ENCODE measurements around the gene THADA. TPM values are rescaled to one million over a fixed set of nuclear protein-coding genes. Genes with fewer than 3 reads are reported as not detected.

The THADA gene
- total RNA-seq, 2 experiments from 2014 or later, result 31.2 to 32.3 TPM

DNA sequence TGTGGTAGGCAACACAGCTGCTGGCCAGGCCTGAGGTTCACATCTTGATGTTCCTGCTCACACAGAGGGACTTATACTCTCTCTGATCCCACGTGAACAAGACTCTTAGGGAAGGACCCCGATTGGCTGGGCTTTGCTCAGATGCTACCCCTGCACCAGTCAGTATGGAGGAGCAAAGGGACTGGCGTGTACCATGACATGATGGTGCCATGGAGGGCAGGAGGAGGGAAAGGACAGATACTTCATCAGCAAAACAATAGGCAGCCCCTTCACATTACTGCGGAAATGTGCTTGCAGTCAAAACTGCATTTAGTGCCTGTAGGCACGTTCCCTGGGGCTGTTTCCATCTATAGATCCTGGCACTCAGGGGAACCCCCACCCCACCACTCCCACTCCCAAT lies 412.1 kb downstream of the THADA start:
- H3K79me2 ChIP-seq (ENCODE audit: insufficient read depth, low read depth, low read length), result no peaks in the 10 kb centered on the region
- ChIA-PET CTCF (ENCODE audit: unreplicated experiment) (no interaction called here), POLR2A (no interaction called here)
- intact Hi-C loops (cut with micrococcal nuclease; ENCODE audit: unreplicated experiment), result no loop called here
- H2AFZ ChIP-seq (ENCODE audit: low read length), result no peak overlapping the region
- H3K27ac ChIP-seq (ENCODE audit: low read depth, low read length, poor library complexity, severe bottlenecking), result no peak overlapping the region
- H3K4me3 ChIP-seq (ENCODE audit: low read depth, low read length, poor library complexity, severe bottlenecking), result no peak overlapping the region
- no peak for DNase-seq (ENCODE audit: low spot score)
- H3K36me3 ChIP-seq (ENCODE audit: insufficient read depth, low read length), result no peaks in the 10 kb centered on the region
- H4K20me1 ChIP-seq (ENCODE audit: insufficient read depth, low read length), result no peaks in the 10 kb centered on the region
- no peaks in the 10 kb centered on the region for H3K4me1 ChIP-seq (ENCODE audit: insufficient read depth, low read length, poor library complexity, severe bottlenecking)
- no peak overlapping the region for H3K4me2 ChIP-seq (ENCODE audit: low read length)
- TF ChIP-seq, protein P1, sequence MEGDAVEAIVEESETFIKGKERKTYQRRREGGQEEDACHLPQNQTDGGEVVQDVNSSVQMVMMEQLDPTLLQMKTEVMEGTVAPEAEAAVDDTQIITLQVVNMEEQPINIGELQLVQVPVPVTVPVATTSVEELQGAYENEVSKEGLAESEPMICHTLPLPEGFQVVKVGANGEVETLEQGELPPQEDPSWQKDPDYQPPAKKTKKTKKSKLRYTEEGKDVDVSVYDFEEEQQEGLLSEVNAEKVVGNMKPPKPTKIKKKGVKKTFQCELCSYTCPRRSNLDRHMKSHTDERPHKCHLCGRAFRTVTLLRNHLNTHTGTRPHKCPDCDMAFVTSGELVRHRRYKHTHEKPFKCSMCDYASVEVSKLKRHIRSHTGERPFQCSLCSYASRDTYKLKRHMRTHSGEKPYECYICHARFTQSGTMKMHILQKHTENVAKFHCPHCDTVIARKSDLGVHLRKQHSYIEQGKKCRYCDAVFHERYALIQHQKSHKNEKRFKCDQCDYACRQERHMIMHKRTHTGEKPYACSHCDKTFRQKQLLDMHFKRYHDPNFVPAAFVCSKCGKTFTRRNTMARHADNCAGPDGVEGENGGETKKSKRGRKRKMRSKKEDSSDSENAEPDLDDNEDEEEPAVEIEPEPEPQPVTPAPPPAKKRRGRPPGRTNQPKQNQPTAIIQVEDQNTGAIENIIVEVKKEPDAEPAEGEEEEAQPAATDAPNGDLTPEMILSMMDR (conservative IDR thresholded peaks at IDR 0.05; ENCODE audit: low read length), result no peak
- TF ChIP-seq EZH2phosphoT487 (IDR thresholded peaks at IDR 0.05; ENCODE audit: borderline replicate concordance, low read depth, low read length), result no peak
- no peaks in the 10 kb centered on the region for H3K9me3 ChIP-seq (ENCODE audit: low read length)
- no TSS peak for BruUV-seq (replicated peaks)
- no peaks in the 10 kb centered on the region for H3K9me2 ChIP-seq (ENCODE audit: insufficient read depth, low read length)

DNA sequence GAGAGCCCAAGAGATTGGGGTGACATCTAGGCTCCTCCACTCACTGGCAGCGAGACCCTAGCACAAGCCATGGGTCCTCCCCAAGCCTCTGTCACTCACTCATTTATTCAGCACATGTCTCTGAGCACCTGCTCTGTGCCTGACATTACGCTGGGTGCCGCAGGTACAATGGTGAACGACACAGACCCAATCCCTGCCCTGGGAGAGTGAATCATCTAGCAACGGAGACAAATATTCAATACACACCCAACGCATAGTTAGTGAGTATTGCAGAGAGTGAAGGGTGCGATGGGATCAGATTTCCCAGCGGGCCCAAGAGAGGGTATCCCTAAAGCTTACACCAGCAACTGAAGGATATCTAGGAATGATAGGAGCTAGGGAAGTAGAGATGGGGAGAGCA lies 414.9 kb downstream of the THADA start:
- TF ChIP-seq, protein P1 (conservative IDR thresholded peaks at IDR 0.05; ENCODE audit: low read length), result no peak
- no peak for TF ChIP-seq EZH2phosphoT487 (IDR thresholded peaks at IDR 0.05; ENCODE audit: borderline replicate concordance, low read depth, low read length)
- ChIA-PET CTCF (ENCODE audit: unreplicated experiment) (interaction anchor here (1.5 to 1.6 kb wide), 2 partner anchors 12 to 47 kb away, joined by 5 read pairs; no protein-coding TSS in a partner anchor), POLR2A (interaction anchor here (1.2 kb wide), 1 partner anchor 13 kb away, joined by 3 read pairs; no protein-coding TSS in a partner anchor)
- no peak overlapping the region for H3K4me3 ChIP-seq (ENCODE audit: low read depth, low read length, poor library complexity, severe bottlenecking)
- no peaks in the 10 kb centered on the region for H3K36me3 ChIP-seq (ENCODE audit: insufficient read depth, low read length)
- no peak overlapping the region for H3K27ac ChIP-seq (ENCODE audit: low read depth, low read length, poor library complexity, severe bottlenecking)
- H3K9me2 ChIP-seq (ENCODE audit: insufficient read depth, low read length), result no peaks in the 10 kb centered on the region
- no peak overlapping the region for H2AFZ ChIP-seq (ENCODE audit: low read length)
- intact Hi-C loops (cut with micrococcal nuclease; ENCODE audit: unreplicated experiment), result no loop called here
- H3K9me3 ChIP-seq (ENCODE audit: low read length), result no peaks in the 10 kb centered on the region
- peaks cover 5% of the 10 kb centered on the region for H3K4me1 ChIP-seq (ENCODE audit: insufficient read depth, low read length, poor library complexity, severe bottlenecking)
- no peak for DNase-seq (ENCODE audit: low spot score)
- no TSS peak for BruUV-seq (replicated peaks)
- no peaks in the 10 kb centered on the region for H4K20me1 ChIP-seq (ENCODE audit: insufficient read depth, low read length)
- H3K4me2 ChIP-seq (ENCODE audit: low read length), result no peak overlapping the region
- no peaks in the 10 kb centered on the region for H3K79me2 ChIP-seq (ENCODE audit: insufficient read depth, low read depth, low read length)

Small RNAs within 50 kb of the gene (small RNA-seq; reads per million reads assigned to genes)
- not detected for gene RF00019
- not detected for gene RN7SL531P
- gene RNU6-958P, result not detected

Other genes with a start within 250 kb of the THADA start
- 0.88 and 1.5 TPM in 2 replicates for gene PLEKHH2, start 41.2 kb upstream of the THADA start, total RNA-seq (2014; rRNA removed; shearing (Covaris generic))
- 1.1 and 2.6 TPM in 2 replicates for gene PLEKHH2, start 41.2 kb upstream of the THADA start, total RNA-seq (2022)
- not detected in 2 replicates for gene C1GALT1C1L, start 80.4 kb upstream of the THADA start, total RNA-seq (2014; rRNA removed; shearing (Covaris generic))
- not detected in 2 replicates for gene C1GALT1C1L, start 80.4 kb upstream of the THADA start, total RNA-seq (2022)
- gene DYNC2LI1, start 178.0 kb upstream of the THADA start, total RNA-seq (2014; rRNA removed; shearing (Covaris generic)), result 13.6 and 18.9 TPM in 2 replicates
- 17.7 and 20.5 TPM in 2 replicates for gene DYNC2LI1, start 178.0 kb upstream of the THADA start, total RNA-seq (2022)
- not detected in 2 replicates for gene ABCG5, start 242.8 kb upstream of the THADA start, total RNA-seq (2014; rRNA removed; shearing (Covaris generic))
- not detected in 2 replicates for gene ABCG5, start 242.8 kb upstream of the THADA start, total RNA-seq (2022)
- not detected in 2 replicates for gene ABCG8, start 242.9 kb upstream of the THADA start, total RNA-seq (2014; rRNA removed; shearing (Covaris generic))
- gene ABCG8, start 242.9 kb upstream of the THADA start, total RNA-seq (2022), result not detected in 2 replicates

Measured in OCI-LY7 (cell line).